ENCODE data around the gene MMP14. TPM values are rescaled to one million over a fixed set of nuclear protein-coding genes. Genes with fewer than 3 reads are reported as not detected.

MMP14 gene
- total and polyA plus RNA-seq, 9 of the 15 experiments (the other 6 are each of a cell fraction or from before 2014, with no cell fraction given) = 0.36 to 5.8 (median 1.3) TPM; not detected in 2

GRCh38 chr14:22870811-22871223 lies 34.4 kb downstream of the MMP14 start (continued):
- TF ChIP-seq ZNF592 (IDR thresholded peaks at IDR 0.05) = peak; percentile 72
- TF ChIP-seq GABPA (tag; conservative IDR thresholded peaks at IDR 0.05; ENCODE audit: low read depth) = peak; percentile 79
- TF ChIP-seq SMARCC2 (IDR thresholded peaks at IDR 0.05; ENCODE audit: low read depth) = no peak
- TF ChIP-seq HDAC3 (IDR thresholded peaks at IDR 0.05; ENCODE audit: borderline replicate concordance, partially characterized antibody) = peak; percentile 41
- TF ChIP-seq SRF (CRISPR knock-in tag; IDR thresholded peaks at IDR 0.05) = peak; percentile 18 to 94; a peak in 2 of 4 replicates
- TF ChIP-seq LARP7 (IDR thresholded peaks at IDR 0.05) = no peak
- no peak for TF ChIP-seq CSDE1 (IDR thresholded peaks at IDR 0.05)
- peak; percentile 14; the same call in 1 of the 2 replicates for TF ChIP-seq ESRRA (IDR thresholded peaks at IDR 0.05; ENCODE audit: borderline replicate concordance, low read depth)
- TF ChIP-seq SIN3B (IDR thresholded peaks at IDR 0.05; ENCODE audit: low read depth) = no peak
- TF ChIP-seq ATF7 (IDR thresholded peaks at IDR 0.05) = no peak
- TF ChIP-seq DIDO1 (tag; IDR thresholded peaks at IDR 0.05; ENCODE audit: low read depth) = no peak
- peak; percentile 78 for TF ChIP-seq DACH1 (IDR thresholded peaks at IDR 0.05; ENCODE audit: partially characterized antibody)
- no peak for TF ChIP-seq RBM14 (IDR thresholded peaks at IDR 0.05; ENCODE audit: borderline replicate concordance, insufficient read depth, low read depth, low read length)
- no peak for TF ChIP-seq ZNF644 (tag; IDR thresholded peaks at IDR 0.05; ENCODE audit: low read depth)
- TF ChIP-seq HDAC2 (IDR thresholded peaks at IDR 0.05) = 0 out of 2 replicates have a peak, but pooled peaks have one; percentile 76
- TF ChIP-seq HNRNPK (IDR thresholded peaks at IDR 0.05; ENCODE audit: low read depth, low read length, poor library complexity, severe bottlenecking) = no peak
- TF ChIP-seq ATF3 (IDR thresholded peaks at IDR 0.05) = no peak
- no peak for TF ChIP-seq ATF3 (CRISPR knock-in tag; conservative IDR thresholded peaks at IDR 0.05)
- peak; percentile 53 for TF ChIP-seq CBFA2T2 (conservative IDR thresholded peaks at IDR 0.05)

Measured in K562 (cell line).